ENCODE data around the gene OXER1.

OXER1 gene

DNA sequence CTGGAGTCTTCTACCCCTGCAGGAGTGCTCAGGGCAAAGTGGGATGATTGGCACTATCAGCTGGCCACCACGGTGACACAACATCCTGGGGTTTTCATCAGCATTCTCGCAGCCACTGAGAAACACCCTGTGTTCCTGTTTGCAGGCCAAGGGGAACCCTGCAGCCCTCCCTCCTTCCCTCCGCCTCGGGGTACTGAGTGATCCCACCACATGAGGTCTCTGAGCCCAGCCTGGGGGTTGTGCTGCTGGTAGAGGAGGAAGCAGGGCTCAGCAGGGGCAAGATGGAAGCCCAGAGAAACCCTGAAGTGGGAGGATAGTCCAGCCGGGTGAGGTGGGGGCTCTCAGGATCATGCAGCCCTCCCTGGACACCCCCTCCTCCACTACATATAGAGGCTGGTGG is at the start of gene OXER1:
Gene OXER1, minus strand, starts transcription at position 40 of the 400 bp plus-strand sequence. CDS start 73 bp downstream, outside the sequence.
- in situ Hi-C loops (cut with HindIII; ENCODE audit: low sequenced_read_pairs), result no loop called here

- in situ Hi-C loops (cut with HindIII; ENCODE audit: low sequenced_read_pairs), result loop anchor here (5.0 to 10.0 kb wide), 3 partner anchors 302 to 602 kb away; no protein-coding TSS in a partner anchor
Observed at GRCh38 chr2:42812899-42813479, 49.1 kb upstream of the OXER1 start.

GRCh38 chr2:42810971-42811811 is 47.3 kb upstream of the OXER1 start:
- in situ Hi-C loops (cut with HindIII; ENCODE audit: low sequenced_read_pairs), result loop anchor here (5.0 to 10.0 kb wide), 3 partner anchors 304 to 604 kb away; no protein-coding TSS in a partner anchor

- in situ Hi-C loops (cut with HindIII; ENCODE audit: low sequenced_read_pairs), result loop anchor here (5.0 to 10.0 kb wide), 3 partner anchors 304 to 604 kb away; no protein-coding TSS in a partner anchor
Observed at GRCh38 chr2:42810121-42810970, 46.4 kb upstream of the OXER1 start.

- in situ Hi-C loops (cut with HindIII; ENCODE audit: low sequenced_read_pairs), result loop anchor here (5.0 to 10.0 kb wide), 3 partner anchors 305 to 605 kb away; no protein-coding TSS in a partner anchor
Observed at GRCh38 chr2:42809819-42810120, 45.8 kb upstream of the OXER1 start.

DNA sequence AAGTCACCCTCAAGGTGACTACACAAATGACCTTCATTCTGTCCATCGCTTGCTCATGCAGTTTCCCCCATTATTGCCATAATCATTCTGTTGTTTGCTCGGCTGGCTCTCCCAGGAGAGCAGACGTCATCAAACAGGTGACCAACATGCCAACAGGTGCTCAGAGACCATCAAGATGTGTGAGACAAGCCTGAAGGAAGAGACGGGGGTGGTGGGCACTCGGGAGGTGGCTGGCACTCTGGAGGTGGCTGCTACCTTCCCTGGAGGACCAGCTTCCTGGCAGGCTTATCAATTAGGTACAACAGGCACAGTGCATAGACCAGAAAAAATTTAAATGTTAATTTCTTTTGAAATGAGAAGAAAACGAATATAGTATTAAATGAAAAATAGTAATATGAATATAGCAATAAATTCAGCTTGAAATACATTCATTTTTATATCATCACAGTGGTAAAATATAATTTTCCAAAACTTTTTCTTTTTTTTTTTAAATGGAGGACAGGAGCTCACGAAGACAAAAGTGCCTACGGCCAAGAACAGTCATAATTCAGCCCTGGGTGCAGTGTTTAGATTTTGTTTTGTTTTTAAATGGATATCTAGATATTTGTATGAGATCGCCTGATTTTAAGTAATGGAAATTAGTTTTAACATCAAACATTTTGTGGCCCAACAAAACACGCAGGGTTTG is 45.3 kb upstream of the OXER1 start:
- in situ Hi-C loops (cut with HindIII; ENCODE audit: low sequenced_read_pairs), result no loop called here

DNA sequence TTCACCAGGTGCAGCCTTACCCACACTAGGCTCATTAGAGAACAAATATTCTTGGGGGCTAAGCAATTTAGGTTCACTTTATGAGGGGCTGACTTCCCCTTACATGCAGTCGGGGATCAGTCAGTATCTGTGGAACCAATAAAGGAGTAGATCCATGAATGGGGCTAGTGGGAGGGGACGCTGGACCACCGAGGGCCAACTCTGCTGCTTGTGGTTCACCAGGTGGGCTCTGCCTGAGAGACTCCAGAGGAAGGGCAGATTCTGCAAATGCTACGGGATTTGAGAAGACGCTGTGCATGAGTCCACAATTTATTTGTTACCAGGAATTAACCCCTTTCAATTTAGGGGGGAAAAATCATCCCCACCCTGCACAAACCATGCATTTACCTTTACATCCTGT is 44.4 kb upstream of the OXER1 start:
- in situ Hi-C loops (cut with HindIII; ENCODE audit: low sequenced_read_pairs), result no loop called here

DNA sequence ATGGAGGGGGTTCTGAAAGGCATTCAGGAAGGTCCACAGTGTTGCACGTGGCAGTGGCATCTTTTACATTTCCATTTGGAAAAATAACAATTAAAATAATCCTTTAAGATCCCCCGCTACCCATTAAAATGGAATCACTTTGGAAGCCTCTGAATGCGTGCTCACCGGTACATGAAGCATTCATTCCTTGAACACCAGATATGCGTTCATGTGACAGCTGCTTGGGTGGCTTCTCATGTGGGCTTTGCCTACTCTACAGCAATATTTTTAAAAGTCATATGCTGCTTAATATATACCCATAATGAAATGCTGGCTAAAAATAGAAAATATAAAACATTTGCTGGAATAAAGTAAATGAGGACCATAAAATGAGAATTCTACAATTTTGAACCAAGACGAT is 42.9 kb upstream of the OXER1 start:
- in situ Hi-C loops (cut with HindIII; ENCODE audit: low sequenced_read_pairs), result no loop called here

GRCh38 chr2:42804891-42805290 is 41.0 kb upstream of the OXER1 start:
- in situ Hi-C loops (cut with HindIII; ENCODE audit: low sequenced_read_pairs), result loop anchor here (5.0 kb wide), 1 partner anchor 48 kb away; no protein-coding TSS in a partner anchor

GRCh38 chr2:42804338-42804737 is 40.4 kb upstream of the OXER1 start:
- in situ Hi-C loops (cut with HindIII; ENCODE audit: low sequenced_read_pairs), result loop anchor here (5.0 kb wide), 1 partner anchor 47 kb away; no protein-coding TSS in a partner anchor

DNA sequence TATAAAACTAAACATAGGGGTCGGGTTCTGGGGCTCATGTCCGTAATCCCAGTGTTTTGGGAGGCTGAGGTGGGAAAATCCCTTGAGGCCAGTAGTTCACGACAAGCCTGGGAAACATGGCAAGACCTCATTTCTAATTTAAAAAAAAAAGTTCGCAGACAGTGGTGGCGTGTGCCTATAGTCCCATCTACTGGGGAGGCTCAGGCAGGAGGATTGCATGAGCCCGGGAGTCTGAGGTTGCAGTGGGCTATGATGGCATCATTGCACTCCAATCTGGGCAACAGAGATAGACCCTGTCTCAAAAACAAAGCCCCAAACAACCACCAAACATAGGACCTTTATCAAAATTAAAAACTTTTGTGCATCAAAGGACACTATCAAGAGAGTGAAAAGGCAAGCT is 38.2 kb upstream of the OXER1 start:
- in situ Hi-C loops (cut with HindIII; ENCODE audit: low sequenced_read_pairs), result loop anchor here (5.0 kb wide), 1 partner anchor 45 kb away; no protein-coding TSS in a partner anchor

GRCh38 chr2:42801381-42801780 is 37.4 kb upstream of the OXER1 start:
- in situ Hi-C loops (cut with HindIII; ENCODE audit: low sequenced_read_pairs), result loop anchor here (5.0 kb wide), 1 partner anchor 44 kb away; no protein-coding TSS in a partner anchor

GRCh38 chr2:42800981-42801380 is 37.0 kb upstream of the OXER1 start:
- in situ Hi-C loops (cut with HindIII; ENCODE audit: low sequenced_read_pairs), result loop anchor here (5.0 kb wide), 1 partner anchor 44 kb away; no protein-coding TSS in a partner anchor

DNA sequence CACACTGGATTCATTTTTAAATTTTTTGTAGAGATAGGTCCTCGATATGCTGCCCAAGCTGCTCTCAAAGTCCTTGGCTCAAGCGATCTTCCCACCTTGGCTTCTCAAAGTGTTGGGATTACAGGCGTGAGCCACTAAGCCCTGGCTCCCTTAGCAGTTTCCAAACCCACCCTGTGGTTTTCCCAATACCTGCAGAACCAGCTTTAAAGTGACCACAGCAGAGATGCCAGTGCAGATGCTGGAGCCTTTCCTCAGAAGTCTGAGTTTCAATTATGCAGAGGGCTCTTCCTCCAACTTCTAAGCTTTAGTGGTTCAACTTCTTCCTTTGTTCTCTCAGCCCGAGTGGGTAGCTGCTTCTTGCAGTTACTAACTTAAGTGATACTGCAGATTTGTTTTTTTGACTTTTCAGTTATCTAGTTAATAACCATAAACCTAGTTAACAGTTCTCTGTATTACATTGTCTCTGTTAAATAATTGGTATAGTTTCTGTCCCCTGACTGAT is 36.6 kb upstream of the OXER1 start:
- in situ Hi-C loops (cut with HindIII; ENCODE audit: low sequenced_read_pairs), result loop anchor here (5.0 kb wide), 1 partner anchor 43 kb away; no protein-coding TSS in a partner anchor

DNA sequence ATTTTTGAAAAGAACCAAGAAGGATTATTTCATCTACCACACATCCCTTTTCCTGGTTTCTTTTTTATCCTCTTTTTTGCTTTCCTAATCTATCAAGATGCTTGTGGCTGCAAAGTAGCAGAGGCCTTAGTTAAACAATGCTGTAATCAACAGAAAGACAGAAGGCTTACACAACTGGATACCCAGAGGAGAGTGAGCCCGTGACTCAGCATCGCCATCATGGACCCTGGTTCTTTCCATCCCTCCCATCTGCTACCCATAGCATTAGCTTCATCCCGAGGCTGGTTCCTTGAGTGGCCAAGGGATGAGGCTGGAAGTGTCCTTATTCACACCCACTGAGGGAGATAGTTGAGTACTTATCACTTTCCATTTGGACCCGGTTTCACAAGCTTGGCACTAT is 35.9 kb upstream of the OXER1 start:
- in situ Hi-C loops (cut with HindIII; ENCODE audit: low sequenced_read_pairs), result loop anchor here (5.0 kb wide), 1 partner anchor 43 kb away; no protein-coding TSS in a partner anchor

- in situ Hi-C loops (cut with HindIII; ENCODE audit: low sequenced_read_pairs), result no loop called here
Observed at GRCh38 chr2:42797281-42797680, 33.3 kb upstream of the OXER1 start.

DNA sequence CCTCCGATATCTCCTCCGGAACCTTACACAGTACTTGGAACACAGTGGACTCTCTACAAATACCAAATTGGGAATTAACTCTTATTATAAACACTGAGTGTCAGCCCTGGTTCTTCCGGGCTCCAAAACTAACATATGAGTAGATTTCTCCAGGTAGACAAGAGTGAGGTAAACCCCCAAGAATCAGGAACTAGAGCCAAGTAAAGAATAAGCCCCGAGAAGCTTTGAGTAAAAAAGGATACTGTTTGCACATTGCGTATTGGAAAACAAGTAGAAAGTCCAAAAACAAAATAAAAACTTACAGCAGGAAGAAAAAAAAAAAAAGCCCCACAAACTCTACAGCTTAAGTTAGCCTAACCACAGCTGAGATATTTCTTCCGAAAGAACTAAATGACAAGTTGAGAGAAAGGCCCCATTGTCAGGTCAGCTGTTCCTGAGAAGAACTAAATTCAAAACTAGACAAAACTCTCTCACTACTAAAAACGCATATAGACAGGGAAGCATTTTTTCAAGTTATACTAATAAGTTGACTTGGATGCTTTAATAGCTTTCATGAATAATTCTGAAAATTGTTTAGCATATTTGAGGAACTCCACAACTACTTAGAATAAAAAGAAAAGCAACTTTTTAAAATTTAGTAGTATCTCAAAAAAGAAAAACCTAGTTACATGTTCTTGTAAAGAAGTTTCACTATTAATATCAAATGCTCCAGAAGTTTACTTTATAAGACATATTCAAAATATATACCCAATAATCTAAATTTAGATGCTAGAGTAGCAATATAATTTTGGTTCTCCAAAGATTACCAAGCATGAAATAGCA is 32.7 kb upstream of the OXER1 start:
- in situ Hi-C loops (cut with HindIII; ENCODE audit: low sequenced_read_pairs), result no loop called here

GRCh38 chr2:42795841-42796301 is 31.9 kb upstream of the OXER1 start:
- in situ Hi-C loops (cut with HindIII; ENCODE audit: low sequenced_read_pairs), result no loop called here

DNA sequence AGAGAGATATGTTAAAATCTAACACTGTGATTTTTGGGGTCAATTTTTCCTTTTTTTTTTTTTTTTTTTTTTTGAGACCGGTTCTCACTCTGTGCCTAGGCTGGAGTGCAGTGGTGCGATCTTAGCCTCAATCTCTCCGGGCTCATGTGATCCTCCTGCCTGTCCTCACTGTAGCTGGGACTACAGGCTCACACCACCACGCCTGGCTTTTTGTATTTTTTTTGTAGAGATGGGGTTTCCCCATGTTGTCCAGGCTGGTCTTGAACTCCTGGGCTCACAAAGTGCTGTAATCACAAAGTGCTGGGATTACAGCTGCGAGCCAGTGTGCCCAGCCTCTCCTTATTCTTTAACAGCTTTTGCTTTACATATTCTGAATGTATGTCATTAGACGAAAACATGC is 31.3 kb upstream of the OXER1 start:
- in situ Hi-C loops (cut with HindIII; ENCODE audit: low sequenced_read_pairs), result no loop called here

All from endothelial cell of hepatic sinusoid (primary cell).